NB4 (cell line): ENCODE data around the gene OSBP.

Source experiments
- MYC ChIP-seq: IDR thresholded peaks from 2 replicates; pipeline ENCODE4 v1.6.1; 2011; ENCODE audit warnings: low read depth, low read length
- POLR2A ChIP-seq: IDR thresholded peaks from 2 replicates; pipeline ENCODE4 v1.6.1; 2011; ENCODE audit warnings: mild to moderate bottlenecking; ENCODE audit not compliant: insufficient read length; ENCODE audit errors: extremely low read depth
- TF ChIP-seq, protein P1 (sequence below): IDR thresholded peaks from one replicate; pipeline ENCODE4 v1.5.1; 2012; ENCODE audit warnings: low read depth, low read length

DNA sequence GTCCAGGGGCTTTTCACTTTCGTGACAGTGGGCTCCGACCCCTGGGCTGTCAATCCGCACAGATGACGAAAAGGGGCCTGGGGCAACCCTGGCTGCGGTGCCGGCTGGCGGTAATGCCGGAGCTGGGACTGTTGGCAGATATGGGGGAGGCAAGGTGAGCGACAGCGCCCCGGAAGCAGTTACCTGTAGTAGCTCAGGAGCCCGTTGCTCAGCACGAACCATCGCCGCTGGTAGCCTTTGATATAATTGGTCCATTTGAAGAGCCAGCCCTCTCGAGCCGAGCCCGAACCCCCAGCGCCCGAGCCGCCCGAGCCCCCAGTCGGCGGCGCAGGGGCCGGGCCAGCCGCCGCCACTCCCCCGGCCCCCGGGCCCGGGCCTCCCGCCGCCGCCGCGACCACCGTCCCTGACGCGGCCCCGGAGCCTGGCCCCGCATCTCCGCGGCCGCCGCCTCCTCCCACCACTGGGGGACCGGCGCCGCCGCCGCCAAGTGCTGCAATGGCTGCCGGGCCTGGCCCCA, 396 bp downstream of the OSBP start:
- TF ChIP-seq, protein P1, sequence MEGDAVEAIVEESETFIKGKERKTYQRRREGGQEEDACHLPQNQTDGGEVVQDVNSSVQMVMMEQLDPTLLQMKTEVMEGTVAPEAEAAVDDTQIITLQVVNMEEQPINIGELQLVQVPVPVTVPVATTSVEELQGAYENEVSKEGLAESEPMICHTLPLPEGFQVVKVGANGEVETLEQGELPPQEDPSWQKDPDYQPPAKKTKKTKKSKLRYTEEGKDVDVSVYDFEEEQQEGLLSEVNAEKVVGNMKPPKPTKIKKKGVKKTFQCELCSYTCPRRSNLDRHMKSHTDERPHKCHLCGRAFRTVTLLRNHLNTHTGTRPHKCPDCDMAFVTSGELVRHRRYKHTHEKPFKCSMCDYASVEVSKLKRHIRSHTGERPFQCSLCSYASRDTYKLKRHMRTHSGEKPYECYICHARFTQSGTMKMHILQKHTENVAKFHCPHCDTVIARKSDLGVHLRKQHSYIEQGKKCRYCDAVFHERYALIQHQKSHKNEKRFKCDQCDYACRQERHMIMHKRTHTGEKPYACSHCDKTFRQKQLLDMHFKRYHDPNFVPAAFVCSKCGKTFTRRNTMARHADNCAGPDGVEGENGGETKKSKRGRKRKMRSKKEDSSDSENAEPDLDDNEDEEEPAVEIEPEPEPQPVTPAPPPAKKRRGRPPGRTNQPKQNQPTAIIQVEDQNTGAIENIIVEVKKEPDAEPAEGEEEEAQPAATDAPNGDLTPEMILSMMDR, result no peak
- TF ChIP-seq POLR2A (no peak), MYC (no peak)
